ENCODE data around the gene CCDC97. TPM values are rescaled to one million over a fixed set of nuclear protein-coding genes. Genes with fewer than 3 reads are reported as not detected.
A peak's percentile ranks its signal among the peaks of the same experiment; 100 is the strongest.

CCDC97 gene
- total and polyA plus RNA-seq, 2 experiments from 2014 or later, result 15.1 to 24.4 TPM

GRCh38 chr19:41371541-41371940 lies 61.6 kb downstream of the CCDC97 start:
- Histone ChIP-seq H3K4me1 (ENCODE audit: insufficient read depth) (peaks cover 25% of the 10 kb centered on the region), H4K20me1 (ENCODE audit: insufficient read depth, poor library complexity, severe bottlenecking) (peaks cover 4% of the 10 kb centered on the region), H3K9me3 (ENCODE audit: low read depth) (no peaks in the 10 kb centered on the region), H3K36me3 (replicated peaks; ENCODE audit: insufficient read depth, low read depth) (no peaks in the 10 kb centered on the region), H3K27ac (no peak overlapping the region), H3K4me3 (no peak overlapping the region), H3K79me2 (peaks cover 56% of the 10 kb centered on the region), H3K4me2 (no peak overlapping the region), H2AFZ (no peak overlapping the region), H3K27me3 (no peaks in the 10 kb centered on the region), H3K9me2 (replicated peaks; ENCODE audit: insufficient read depth) (no peaks in the 10 kb centered on the region)
- 95% methylated on average over 8 of the region's 8 CpGs for WGBS (ENCODE audit: low lambda C conversion rate, missing lambda C conversion rate)
- DNase-seq (ENCODE audit: low spot score), result no peak
- no peak for TF ChIP-seq CTCF (IDR thresholded peaks at IDR 0.05; ENCODE audit: poor library complexity)
- TF ChIP-seq EZH2phosphoT487 (IDR thresholded peaks at IDR 0.05; ENCODE audit: low read depth, severe bottlenecking, unreplicated experiment), result no peak
- no peak for TF ChIP-seq EZH2 (IDR thresholded peaks at IDR 0.05; ENCODE audit: borderline replicate concordance)

- no peak overlapping the region for H3K27ac ChIP-seq
- H2AFZ ChIP-seq, result no peak overlapping the region
- peaks cover 52% of the 10 kb centered on the region for H3K79me2 ChIP-seq
- no peaks in the 10 kb centered on the region for H3K36me3 ChIP-seq (replicated peaks; ENCODE audit: insufficient read depth, low read depth)
- H3K27me3 ChIP-seq, result no peaks in the 10 kb centered on the region
- H4K20me1 ChIP-seq (ENCODE audit: insufficient read depth, poor library complexity, severe bottlenecking), result peaks cover 4% of the 10 kb centered on the region
- H3K9me2 ChIP-seq (replicated peaks; ENCODE audit: insufficient read depth), result no peaks in the 10 kb centered on the region
- no peak for DNase-seq (ENCODE audit: low spot score)
- no peak overlapping the region for H3K4me3 ChIP-seq
- no peak overlapping the region for H3K4me2 ChIP-seq
- TF ChIP-seq CTCF (IDR thresholded peaks at IDR 0.05; ENCODE audit: poor library complexity) (no peak), EZH2phosphoT487 (IDR thresholded peaks at IDR 0.05; ENCODE audit: low read depth, severe bottlenecking, unreplicated experiment) (no peak), EZH2 (IDR thresholded peaks at IDR 0.05; ENCODE audit: borderline replicate concordance) (no peak)
- no peaks in the 10 kb centered on the region for H3K9me3 ChIP-seq (ENCODE audit: low read depth)
- H3K4me1 ChIP-seq (ENCODE audit: insufficient read depth), result peaks cover 21% of the 10 kb centered on the region
- WGBS (ENCODE audit: low lambda C conversion rate, missing lambda C conversion rate), result 86% methylated on average over 2 of the region's 2 CpGs
Measured at GRCh38 chr19:41372501-41372900, 62.5 kb downstream of the CCDC97 start.

- Histone ChIP-seq H3K27me3 (no peaks in the 10 kb centered on the region), H3K4me1 (ENCODE audit: insufficient read depth) (peaks cover 14% of the 10 kb centered on the region), H3K27ac (peak overlapping the region; percentile 67), H3K4me2 (peak overlapping the region; percentile 51), H3K9me2 (replicated peaks; ENCODE audit: insufficient read depth) (no peaks in the 10 kb centered on the region), H3K79me2 (peaks cover 46% of the 10 kb centered on the region), H3K9me3 (ENCODE audit: low read depth) (no peaks in the 10 kb centered on the region), H4K20me1 (ENCODE audit: insufficient read depth, poor library complexity, severe bottlenecking) (peaks cover 4% of the 10 kb centered on the region), H3K4me3 (no peak overlapping the region), H2AFZ (no peak overlapping the region), H3K36me3 (replicated peaks; ENCODE audit: insufficient read depth, low read depth) (no peaks in the 10 kb centered on the region)
- TF ChIP-seq EZH2 (IDR thresholded peaks at IDR 0.05; ENCODE audit: borderline replicate concordance) (no peak), CTCF (IDR thresholded peaks at IDR 0.05; ENCODE audit: poor library complexity) (no peak), EZH2phosphoT487 (IDR thresholded peaks at IDR 0.05; ENCODE audit: low read depth, severe bottlenecking, unreplicated experiment) (no peak)
- peak; percentile 87 for DNase-seq (ENCODE audit: low spot score)
- WGBS (ENCODE audit: low lambda C conversion rate, missing lambda C conversion rate), result 58% methylated on average over 12 of the region's 12 CpGs
Measured at GRCh38 chr19:41373993-41374392, 64.0 kb downstream of the CCDC97 start.

Small RNA genes within 50 kb of the gene (small RNA-seq; reads per million reads assigned to genes)
- not detected for gene RN7SL34P

Other genes starting within 250 kb of the CCDC97 start
- gene CYP2A13, start 221.7 kb upstream of the CCDC97 start, total RNA-seq, result not detected in 2 replicates
- gene CYP2A13, start 221.7 kb upstream of the CCDC97 start, polyA plus RNA-seq, result 0.23 TPM in 1 of 2 replicates, not detected in the other
- gene CYP2F1, start 195.7 kb upstream of the CCDC97 start, total RNA-seq, result not detected in 2 replicates
- gene CYP2F1, start 195.7 kb upstream of the CCDC97 start, polyA plus RNA-seq, result not detected in 2 replicates
- gene CYP2S1, start 117.0 kb upstream of the CCDC97 start, total RNA-seq, result 8.5 and 11.6 TPM in 2 replicates
- 23.7 and 26.0 TPM in 2 replicates for gene CYP2S1, start 117.0 kb upstream of the CCDC97 start, polyA plus RNA-seq
- gene AXL, start 90.9 kb upstream of the CCDC97 start, total RNA-seq, result 35.0 and 45.9 TPM in 2 replicates
- gene AXL, start 90.9 kb upstream of the CCDC97 start, polyA plus RNA-seq, result 15.0 and 17.3 TPM in 2 replicates
- 92.8 and 98.5 TPM in 2 replicates for gene HNRNPUL1, start 45.8 kb upstream of the CCDC97 start, total RNA-seq
- gene HNRNPUL1, start 45.8 kb upstream of the CCDC97 start, polyA plus RNA-seq, result 111 and 115 TPM in 2 replicates
- gene TGFB1, start 43.8 kb downstream of the CCDC97 start, total RNA-seq, result 15.7 and 17.1 TPM in 2 replicates
- 122 and 152 TPM in 2 replicates for gene TGFB1, start 43.8 kb downstream of the CCDC97 start, polyA plus RNA-seq
- 5.3 and 6.0 TPM in 2 replicates for gene B9D2, start 54.0 kb downstream of the CCDC97 start, total RNA-seq
- 9.6 and 13.2 TPM in 2 replicates for gene B9D2, start 54.0 kb downstream of the CCDC97 start, polyA plus RNA-seq
- gene TMEM91, start 66.4 kb downstream of the CCDC97 start, total RNA-seq, result 23.6 and 27.5 TPM in 2 replicates
- 51.8 and 55.7 TPM in 2 replicates for gene TMEM91, start 66.4 kb downstream of the CCDC97 start, polyA plus RNA-seq
- 7.4 and 13.7 TPM in 2 replicates for gene EXOSC5, start 87.2 kb downstream of the CCDC97 start, total RNA-seq
- gene EXOSC5, start 87.2 kb downstream of the CCDC97 start, polyA plus RNA-seq, result 21.2 and 22.4 TPM in 2 replicates
- gene BCKDHA, start 87.6 kb downstream of the CCDC97 start, total RNA-seq, result 28.1 and 30.3 TPM in 2 replicates
- 30.3 and 39.6 TPM in 2 replicates for gene BCKDHA, start 87.6 kb downstream of the CCDC97 start, polyA plus RNA-seq
- gene B3GNT8, start 117.2 kb downstream of the CCDC97 start, total RNA-seq, result 5.3 and 9.2 TPM in 2 replicates
- gene B3GNT8, start 117.2 kb downstream of the CCDC97 start, polyA plus RNA-seq, result 14.6 and 17.7 TPM in 2 replicates
- gene DMAC2, start 129.7 kb downstream of the CCDC97 start, total RNA-seq, result 54.7 and 62.0 TPM in 2 replicates
- 63.9 and 66.8 TPM in 2 replicates for gene DMAC2, start 129.7 kb downstream of the CCDC97 start, polyA plus RNA-seq
- 2.3 and 3.7 TPM in 2 replicates for gene ERICH4, start 133.0 kb downstream of the CCDC97 start, total RNA-seq
- gene ERICH4, start 133.0 kb downstream of the CCDC97 start, polyA plus RNA-seq, result 1.1 and 4.3 TPM in 2 replicates

All from hepatocyte (in vitro differentiated cells).